IPS DF 4.7 (cell line): ENCODE measurements around the gene AKT1.
"Not testable (repeated sequence)": the region's sequence is repeated elsewhere in the genome, so short reads cannot be mapped to it uniquely, and the experiment has no call there.

Experiments used
- DNase-seq: peaks from one replicate; pipeline ENCODE4 v3.0.0-alpha.2; 2013; ENCODE audit warnings: low spot score; ENCODE audit errors: extremely low read depth

The AKT1 gene

GRCh38 chr14:104794993-104795780 lies at the start of gene AKT1:
Gene AKT1, minus strand, starts transcription at chr14:104795748. Its CDS starts 3,105 bp downstream, at chr14:104792643.
- no peak for DNase-seq

GRCh38 chr14:104845033-104845666 lies 49.6 kb upstream of the AKT1 start:
- no peak for DNase-seq

GRCh38 chr14:104844306-104845032 lies 48.9 kb upstream of the AKT1 start:
- no peak for DNase-seq

- no peak for DNase-seq
Observed at GRCh38 chr14:104843442-104844305, 48.1 kb upstream of the AKT1 start.

GRCh38 chr14:104843006-104843405 lies 47.5 kb upstream of the AKT1 start:
- no peak for DNase-seq

DNA sequence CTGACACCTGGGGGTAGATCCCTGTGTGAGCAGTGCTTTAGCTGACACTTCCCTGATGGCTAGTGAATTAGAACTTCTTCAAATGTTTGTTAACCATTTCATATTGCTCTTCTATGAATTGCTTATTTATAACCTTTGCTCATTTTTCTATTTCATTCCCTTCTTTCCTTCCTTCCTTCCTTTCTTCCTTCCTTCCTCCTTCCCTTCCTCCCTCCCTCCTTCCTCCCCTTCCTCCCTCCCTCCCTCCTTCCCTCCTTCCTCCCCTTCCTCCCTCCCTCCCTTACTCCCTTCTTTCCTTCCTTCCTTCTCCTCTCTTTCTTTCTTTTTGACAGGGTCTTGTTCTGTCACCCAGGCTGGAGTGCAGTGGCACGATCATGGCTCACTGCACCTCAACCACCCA lies 46.2 kb upstream of the AKT1 start:
- no peak for DNase-seq

DNA sequence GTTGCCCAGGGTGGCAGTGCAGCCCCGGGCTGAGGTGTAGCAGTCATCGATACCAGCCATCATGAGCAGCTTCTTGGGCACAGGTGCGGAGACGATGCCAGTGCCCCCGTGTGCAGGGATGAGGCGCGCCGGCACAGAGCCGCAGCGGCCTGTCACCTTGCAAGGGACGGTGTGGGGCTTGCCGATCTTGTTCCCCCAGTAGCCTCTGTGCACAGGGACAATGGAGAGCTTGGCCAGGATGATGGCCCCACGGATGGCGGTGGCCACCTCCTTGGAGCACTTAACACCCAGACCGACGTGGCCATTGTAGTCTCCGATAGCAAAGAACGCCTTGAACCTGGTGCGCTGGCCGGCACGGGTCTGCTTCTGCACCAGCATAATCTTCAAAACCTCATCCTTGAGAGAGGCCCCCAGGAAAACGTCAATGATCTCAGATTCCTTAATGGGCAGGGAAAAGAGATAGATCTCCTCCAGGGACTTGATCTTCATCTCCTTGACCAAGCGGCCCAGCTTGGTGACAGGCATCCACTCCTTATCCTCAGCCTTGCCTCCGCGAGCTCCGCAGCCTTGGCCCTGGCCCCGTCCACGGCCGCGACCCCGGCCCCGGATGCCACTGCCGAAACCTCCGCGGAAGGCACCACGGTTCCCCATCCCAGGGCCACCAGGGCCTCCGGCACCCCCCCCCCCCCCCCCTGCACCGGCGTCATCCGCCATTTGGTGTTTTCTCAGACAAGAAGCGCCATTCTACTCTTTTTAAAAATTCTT lies 40.8 kb upstream of the AKT1 start:
- not testable (repeated sequence) for DNase-seq

DNA sequence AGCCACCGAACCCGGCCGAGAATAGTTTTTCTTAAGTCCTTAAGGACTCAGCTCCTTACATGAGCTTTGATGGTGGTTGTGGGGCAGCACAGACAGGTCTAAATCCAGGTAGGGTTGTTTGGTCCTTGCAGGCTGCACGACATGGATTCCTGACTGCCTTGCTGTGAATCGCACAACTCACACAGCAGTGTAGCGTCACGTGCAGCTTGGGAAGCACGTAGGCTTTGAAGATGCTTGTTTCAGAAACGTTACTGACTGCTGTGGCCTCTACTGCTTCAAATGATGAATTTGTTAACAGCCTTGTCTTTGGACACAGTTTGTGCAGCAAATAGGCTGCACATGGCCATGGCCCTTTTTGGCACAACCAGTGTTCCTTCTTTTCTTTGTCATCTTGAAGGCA lies 35.2 kb upstream of the AKT1 start:
- DNase-seq, result no peak

GRCh38 chr14:104827177-104828055 lies 31.9 kb upstream of the AKT1 start:
- no peak for DNase-seq

GRCh38 chr14:104826861-104827176 lies 31.3 kb upstream of the AKT1 start:
- DNase-seq, result no peak

DNA sequence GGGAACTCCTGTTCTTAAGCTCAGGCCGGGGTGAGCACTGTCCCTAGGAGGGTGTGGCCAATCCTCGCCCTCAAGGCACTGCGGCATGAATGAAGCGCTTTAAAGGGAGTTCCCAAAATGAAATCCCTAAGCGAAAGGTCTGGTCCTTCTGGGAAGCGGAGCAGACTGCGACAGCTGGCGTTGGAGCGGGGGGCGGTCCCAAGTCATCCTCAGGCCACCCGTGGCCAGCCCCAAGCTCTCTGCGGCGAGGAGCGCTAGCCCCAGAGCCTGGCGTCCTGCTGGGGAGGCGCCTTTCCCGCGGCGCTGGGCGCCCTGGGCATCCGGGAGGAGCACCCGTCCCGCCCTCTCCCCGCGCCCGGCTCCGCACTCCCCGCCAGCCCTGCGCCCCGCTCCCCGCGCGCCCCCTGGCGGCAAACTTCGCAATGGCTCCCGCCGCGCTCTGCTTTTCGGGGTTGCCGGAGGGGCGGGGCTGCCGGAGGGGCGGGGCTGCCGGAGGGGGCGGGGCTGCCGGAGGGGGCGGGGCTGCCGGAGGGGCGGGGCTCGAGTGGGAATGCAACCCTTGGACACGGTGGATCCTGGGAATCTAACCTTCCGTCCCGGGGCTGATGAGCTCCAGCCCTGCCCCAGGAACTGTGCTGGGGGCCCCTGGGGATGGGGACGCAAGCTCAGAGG lies 30.8 kb upstream of the AKT1 start:
- DNase-seq, result no peak

DNA sequence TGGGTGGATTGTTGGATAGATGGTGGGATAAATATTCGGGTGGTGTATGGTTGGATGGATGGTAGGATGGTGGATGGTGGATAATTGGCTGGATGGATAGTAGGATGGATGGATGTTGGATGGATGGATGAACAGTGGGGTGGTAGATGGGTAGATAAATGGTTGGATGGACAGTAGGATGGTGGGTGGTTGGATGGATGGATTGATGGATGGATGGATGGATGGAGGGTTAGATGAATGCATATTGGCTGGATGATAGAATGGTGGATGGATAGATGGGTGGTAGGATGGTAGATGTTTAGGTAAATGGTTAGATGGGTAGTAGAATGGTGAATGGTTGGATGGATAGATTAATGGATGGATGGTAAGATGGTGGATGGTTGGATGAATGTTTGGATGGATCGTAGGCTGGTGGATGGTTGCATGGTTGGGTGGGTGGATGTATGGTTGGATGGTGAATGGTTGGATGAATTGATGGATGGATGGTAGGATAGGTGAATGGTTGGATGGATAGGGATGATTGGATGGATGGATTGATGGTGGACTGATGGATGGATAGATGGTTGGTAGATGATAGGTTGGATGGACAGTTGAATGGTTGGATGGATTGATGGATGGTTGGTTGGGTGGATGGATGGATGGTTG lies 28.9 kb upstream of the AKT1 start:
- no peak for DNase-seq

DNA sequence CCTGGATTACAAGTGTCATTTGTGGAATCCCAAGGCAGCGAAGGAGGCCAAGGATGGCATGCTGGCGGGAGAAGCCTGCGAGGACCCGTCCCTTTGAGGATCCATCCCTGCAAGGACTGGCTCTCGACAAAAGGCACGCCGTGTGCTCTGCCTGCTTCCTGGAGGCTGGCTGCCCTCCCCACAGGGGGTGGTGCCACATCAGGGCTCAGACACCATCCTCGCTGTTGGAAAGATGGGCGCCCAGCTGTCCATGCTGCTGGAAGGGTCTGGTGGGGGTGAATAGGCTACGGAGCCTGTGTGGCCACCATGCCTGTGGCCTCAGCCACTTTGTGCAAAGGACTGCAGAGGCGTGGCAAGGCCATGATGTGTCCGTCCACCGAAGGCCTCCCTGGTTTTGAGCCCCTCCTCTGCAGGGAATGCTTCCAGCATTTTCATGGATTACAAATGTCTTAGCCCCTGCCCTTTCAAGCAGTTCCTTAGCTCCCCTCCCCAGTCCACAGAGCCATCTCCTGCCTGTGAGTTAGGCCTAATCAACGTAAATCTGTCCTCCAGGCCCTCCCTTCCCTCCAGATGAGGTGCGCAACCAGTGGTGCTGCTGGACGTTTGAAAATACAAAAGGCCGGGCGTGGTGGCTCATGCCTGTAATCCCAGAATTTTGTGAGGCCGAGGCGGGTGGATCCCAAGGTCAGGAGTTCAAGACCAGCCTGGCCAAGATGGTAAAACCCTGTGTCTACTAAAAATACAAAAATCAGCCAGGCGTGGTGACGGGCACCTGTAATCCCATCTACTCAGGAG lies 27.5 kb upstream of the AKT1 start:
- no peak for DNase-seq

GRCh38 chr14:104821971-104822608 lies 26.5 kb upstream of the AKT1 start:
- DNase-seq, result no peak

DNA sequence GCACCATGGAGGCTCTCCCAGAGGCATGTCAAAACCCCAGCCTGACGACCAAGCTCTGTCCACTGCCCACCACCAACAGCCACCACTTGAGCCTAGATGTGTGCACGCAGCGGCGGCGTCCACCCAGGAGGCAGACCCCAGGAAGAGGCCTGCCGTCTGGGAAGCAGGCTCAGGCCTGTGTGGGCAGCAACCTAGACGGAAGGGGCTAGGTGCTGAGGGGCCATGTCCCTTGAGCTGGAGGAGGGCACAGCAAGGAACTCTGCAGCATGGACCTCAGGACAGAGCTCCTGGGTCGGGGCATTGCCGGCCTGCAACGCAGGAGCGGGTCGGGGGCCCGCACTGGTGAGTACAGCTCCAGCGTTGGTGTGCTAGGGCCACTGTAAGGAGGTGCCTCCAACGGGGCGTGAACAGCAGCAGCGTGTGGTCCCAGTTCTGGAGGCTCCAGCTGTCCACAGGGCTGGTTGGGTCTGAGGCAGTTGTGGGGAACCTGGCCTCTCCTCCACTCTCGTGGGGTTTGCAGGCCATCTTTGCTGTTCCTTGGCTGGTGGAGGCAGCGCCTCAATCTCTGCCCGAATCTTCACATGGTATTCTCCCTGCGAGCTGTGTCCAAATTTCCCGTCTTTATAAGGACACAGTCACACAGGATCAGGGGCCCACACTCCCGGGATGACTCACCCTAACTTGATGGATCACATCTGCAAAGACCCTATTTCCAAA lies 25.8 kb upstream of the AKT1 start:
- DNase-seq, result no peak

DNA sequence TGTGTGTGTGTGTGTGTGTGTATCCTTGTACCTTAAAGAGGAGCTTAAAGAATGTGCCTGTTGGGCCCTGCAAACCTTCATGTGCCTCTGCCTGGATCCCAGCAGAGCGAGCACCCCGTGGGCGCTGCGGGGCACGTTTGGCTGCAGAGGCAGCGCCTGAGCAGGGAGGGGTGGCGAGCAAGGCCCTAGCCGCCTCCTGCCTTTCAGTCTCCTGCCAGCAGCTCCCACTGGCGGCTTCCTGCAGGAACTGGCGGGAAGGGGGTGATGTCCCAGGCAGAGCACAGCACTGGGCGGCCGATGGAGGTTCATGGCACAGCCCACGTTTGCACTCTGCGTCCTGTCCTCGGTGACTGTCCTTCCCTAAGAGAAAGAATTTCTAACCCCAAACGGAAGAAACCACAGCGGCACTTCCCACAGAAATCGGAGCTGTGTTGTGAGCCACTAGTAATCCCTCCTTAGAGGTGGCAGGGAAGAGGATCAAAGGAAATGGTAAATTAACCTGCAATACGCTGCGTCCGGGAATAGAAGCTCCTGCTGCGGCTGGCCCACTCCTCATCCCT lies 25.2 kb upstream of the AKT1 start:
- no peak for DNase-seq
